ENCODE data around the gene AJAP1. TPM values are rescaled to one million over a fixed set of nuclear protein-coding genes. Genes with fewer than 3 reads are reported as not detected.

AJAP1 gene
- total and polyA plus RNA-seq, 2 donors (not counting 1 experiment from before 2014, with no cell fraction given) = not detected

DNA sequence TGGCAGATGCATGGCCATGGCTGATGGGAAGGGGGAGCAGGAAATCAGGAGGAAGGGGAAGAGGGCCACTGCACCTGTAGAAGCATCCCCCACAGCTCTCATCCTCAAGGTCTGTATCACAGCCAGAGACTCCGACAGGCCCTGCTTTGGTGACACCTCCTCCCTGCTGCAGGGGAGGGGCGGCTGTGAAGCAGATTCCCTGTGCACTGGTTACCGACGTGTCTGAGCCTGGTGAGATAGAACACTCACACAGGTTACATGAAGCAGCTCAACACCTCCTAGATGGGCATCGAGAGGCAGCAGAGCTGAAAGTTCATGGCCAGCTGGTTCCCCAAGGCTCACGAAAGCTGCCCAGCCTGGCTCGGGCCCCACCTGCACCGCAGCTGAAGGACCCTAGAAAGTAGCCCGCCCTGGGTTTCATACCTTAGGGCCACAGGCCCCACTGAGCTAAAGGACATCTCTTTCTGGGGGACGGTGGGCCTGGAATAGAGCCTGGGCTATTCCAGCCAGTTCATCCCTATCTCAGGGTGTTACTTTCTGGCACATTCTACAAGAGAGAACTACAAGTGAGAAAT, 30.2 kb upstream of the AJAP1 start:
- Histone ChIP-seq H3K36me3 (replicated peaks in 1 of 2; ENCODE audit: control extremely low read depth in 1 of 2, control insufficient read depth in 1 of 2, extremely low read depth in 1 of 2, insufficient read depth in 2 of 2, low read length in 1 of 2) (no peaks in the 10 kb centered on the region), H2AFZ (ENCODE audit: insufficient read depth, low read depth, low read length, poor library complexity, severe bottlenecking) (no peak overlapping the region), H3K27ac (ENCODE audit: low read length in 2 of 2) (no peak overlapping the region), H3K9ac (ENCODE audit: low read length) (no peak overlapping the region), H3K4me1 (ENCODE audit: control insufficient read depth in 2 of 2, insufficient read depth in 2 of 2, low read length in 2 of 2) (no peaks in the 10 kb centered on the region), H3K4me3 (ENCODE audit: control extremely low read depth in 1 of 5, extremely low read depth in 1 of 5, insufficient read depth in 1 of 5, low read depth in 2 of 5, low read length in 4 of 5) (no peak overlapping the region), H3K9me3 (ENCODE audit: control extremely low read depth in 1 of 3, control insufficient read depth in 2 of 3, insufficient read depth in 1 of 3, low read length in 2 of 3) (no peaks in the 10 kb centered on the region), H3K4me2 (replicated peaks; ENCODE audit: low read depth, low read length, poor library complexity, severe bottlenecking) (no peak overlapping the region), H4K20me1 (ENCODE audit: control insufficient read depth, insufficient read depth, low read length, poor library complexity, severe bottlenecking) (no peaks in the 10 kb centered on the region), H3K27me3 (replicated peaks in 1 of 4; ENCODE audit: control extremely low read depth in 1 of 4, control insufficient read depth in 3 of 4, insufficient read depth in 4 of 4, low read length in 3 of 4) (no peaks in the 10 kb centered on the region), H3K79me2 (ENCODE audit: control insufficient read depth, insufficient read depth, low read length) (no peaks in the 10 kb centered on the region)
- H3K27ac Mint-ChIP-seq = no peak overlapping the region
- ChIA-PET CTCF (no interaction called here), POLR2A (no interaction called here)
- no peak for ATAC-seq (ENCODE audit: low read depth)
- H3K27me3 Mint-ChIP-seq = no peaks in the 10 kb centered on the region
- WGBS (ENCODE audit: insufficient coverage) = 85% methylated on average over 9 of the region's 10 CpGs
- no peak overlapping the region for H3K4me3 Mint-ChIP-seq
- DNase-seq = no peak
- intact Hi-C loops (cut with micrococcal nuclease) = no loop called here
- H3K4me1 Mint-ChIP-seq = no peaks in the 10 kb centered on the region
- TF ChIP-seq, protein P1, sequence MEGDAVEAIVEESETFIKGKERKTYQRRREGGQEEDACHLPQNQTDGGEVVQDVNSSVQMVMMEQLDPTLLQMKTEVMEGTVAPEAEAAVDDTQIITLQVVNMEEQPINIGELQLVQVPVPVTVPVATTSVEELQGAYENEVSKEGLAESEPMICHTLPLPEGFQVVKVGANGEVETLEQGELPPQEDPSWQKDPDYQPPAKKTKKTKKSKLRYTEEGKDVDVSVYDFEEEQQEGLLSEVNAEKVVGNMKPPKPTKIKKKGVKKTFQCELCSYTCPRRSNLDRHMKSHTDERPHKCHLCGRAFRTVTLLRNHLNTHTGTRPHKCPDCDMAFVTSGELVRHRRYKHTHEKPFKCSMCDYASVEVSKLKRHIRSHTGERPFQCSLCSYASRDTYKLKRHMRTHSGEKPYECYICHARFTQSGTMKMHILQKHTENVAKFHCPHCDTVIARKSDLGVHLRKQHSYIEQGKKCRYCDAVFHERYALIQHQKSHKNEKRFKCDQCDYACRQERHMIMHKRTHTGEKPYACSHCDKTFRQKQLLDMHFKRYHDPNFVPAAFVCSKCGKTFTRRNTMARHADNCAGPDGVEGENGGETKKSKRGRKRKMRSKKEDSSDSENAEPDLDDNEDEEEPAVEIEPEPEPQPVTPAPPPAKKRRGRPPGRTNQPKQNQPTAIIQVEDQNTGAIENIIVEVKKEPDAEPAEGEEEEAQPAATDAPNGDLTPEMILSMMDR (IDR thresholded peaks at IDR 0.05) = no peak
- no peak for TF ChIP-seq EZH2 (IDR thresholded peaks at IDR 0.05; ENCODE audit: borderline replicate concordance, insufficient read depth, low read depth, low read length, poor library complexity, severe bottlenecking)
- H3K9me3 Mint-ChIP-seq (ENCODE audit: insufficient read depth) = no peaks in the 10 kb centered on the region

DNA sequence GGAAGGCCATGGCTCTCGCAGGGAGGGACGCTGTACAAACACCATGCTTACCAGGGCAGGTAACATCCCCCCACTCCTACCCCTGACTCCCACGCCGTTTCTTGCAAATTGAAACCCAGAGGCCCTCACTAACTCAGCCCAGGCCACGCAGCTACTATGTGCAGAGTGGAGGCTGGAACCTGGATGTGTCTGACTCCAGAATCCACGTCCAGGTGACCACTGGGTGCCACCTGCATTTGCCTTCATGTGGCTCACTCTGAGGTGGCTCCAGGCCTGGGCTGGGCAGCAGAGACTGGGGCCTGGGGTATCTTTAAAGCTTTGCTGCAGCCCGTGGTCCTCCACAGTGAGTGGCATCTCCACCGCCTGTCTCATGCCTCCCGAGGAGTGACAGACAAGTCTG, 29.6 kb upstream of the AJAP1 start:
- ChIA-PET POLR2A (no interaction called here), CTCF (no interaction called here)
- TF ChIP-seq, protein P1 (IDR thresholded peaks at IDR 0.05) = no peak
- no peak for TF ChIP-seq EZH2 (IDR thresholded peaks at IDR 0.05; ENCODE audit: borderline replicate concordance, insufficient read depth, low read depth, low read length, poor library complexity, severe bottlenecking)
- no peak overlapping the region for H3K4me3 Mint-ChIP-seq
- H3K4me2 ChIP-seq (replicated peaks; ENCODE audit: low read depth, low read length, poor library complexity, severe bottlenecking) = no peak overlapping the region
- no peak overlapping the region for H3K27ac ChIP-seq (ENCODE audit: low read length in 2 of 2)
- no peak overlapping the region for H3K9ac ChIP-seq (ENCODE audit: low read length)
- no peak overlapping the region for H3K4me3 ChIP-seq (ENCODE audit: control extremely low read depth in 1 of 5, extremely low read depth in 1 of 5, insufficient read depth in 1 of 5, low read depth in 2 of 5, low read length in 4 of 5)
- no peak overlapping the region for H2AFZ ChIP-seq (ENCODE audit: insufficient read depth, low read depth, low read length, poor library complexity, severe bottlenecking)
- H4K20me1 ChIP-seq (ENCODE audit: control insufficient read depth, insufficient read depth, low read length, poor library complexity, severe bottlenecking) = no peaks in the 10 kb centered on the region
- 95% methylated on average over 7 of the region's 9 CpGs for WGBS (ENCODE audit: insufficient coverage)
- H3K4me1 Mint-ChIP-seq = no peaks in the 10 kb centered on the region
- DNase-seq (no peak), ATAC-seq (ENCODE audit: low read depth) (no peak)
- no peaks in the 10 kb centered on the region for H3K36me3 ChIP-seq (replicated peaks in 1 of 2; ENCODE audit: control extremely low read depth in 1 of 2, control insufficient read depth in 1 of 2, extremely low read depth in 1 of 2, insufficient read depth in 2 of 2, low read length in 1 of 2)
- H3K79me2 ChIP-seq (ENCODE audit: control insufficient read depth, insufficient read depth, low read length) = no peaks in the 10 kb centered on the region
- H3K9me3 Mint-ChIP-seq (ENCODE audit: insufficient read depth) = no peaks in the 10 kb centered on the region
- H3K27me3 ChIP-seq (replicated peaks in 1 of 4; ENCODE audit: control extremely low read depth in 1 of 4, control insufficient read depth in 3 of 4, insufficient read depth in 4 of 4, low read length in 3 of 4) = no peaks in the 10 kb centered on the region
- intact Hi-C loops (cut with micrococcal nuclease) = no loop called here
- no peaks in the 10 kb centered on the region for H3K9me3 ChIP-seq (ENCODE audit: control extremely low read depth in 1 of 3, control insufficient read depth in 2 of 3, insufficient read depth in 1 of 3, low read length in 2 of 3)
- no peaks in the 10 kb centered on the region for H3K27me3 Mint-ChIP-seq
- H3K27ac Mint-ChIP-seq = no peak overlapping the region
- no peaks in the 10 kb centered on the region for H3K4me1 ChIP-seq (ENCODE audit: control insufficient read depth in 2 of 2, insufficient read depth in 2 of 2, low read length in 2 of 2)

All from B cell (primary cell).